NCI-H187 treated with DMSO at 0.1 percent for 48 hours (cell line): ENCODE measurements around the gene CYSRT1.

Experiments
- DNase-seq: peaks from one replicate; lab custom pipeline; 2025; lab: John Stamatoyannopoulos, UW

CYSRT1 gene, protein sequence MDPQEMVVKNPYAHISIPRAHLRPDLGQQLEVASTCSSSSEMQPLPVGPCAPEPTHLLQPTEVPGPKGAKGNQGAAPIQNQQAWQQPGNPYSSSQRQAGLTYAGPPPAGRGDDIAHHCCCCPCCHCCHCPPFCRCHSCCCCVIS

DNA sequence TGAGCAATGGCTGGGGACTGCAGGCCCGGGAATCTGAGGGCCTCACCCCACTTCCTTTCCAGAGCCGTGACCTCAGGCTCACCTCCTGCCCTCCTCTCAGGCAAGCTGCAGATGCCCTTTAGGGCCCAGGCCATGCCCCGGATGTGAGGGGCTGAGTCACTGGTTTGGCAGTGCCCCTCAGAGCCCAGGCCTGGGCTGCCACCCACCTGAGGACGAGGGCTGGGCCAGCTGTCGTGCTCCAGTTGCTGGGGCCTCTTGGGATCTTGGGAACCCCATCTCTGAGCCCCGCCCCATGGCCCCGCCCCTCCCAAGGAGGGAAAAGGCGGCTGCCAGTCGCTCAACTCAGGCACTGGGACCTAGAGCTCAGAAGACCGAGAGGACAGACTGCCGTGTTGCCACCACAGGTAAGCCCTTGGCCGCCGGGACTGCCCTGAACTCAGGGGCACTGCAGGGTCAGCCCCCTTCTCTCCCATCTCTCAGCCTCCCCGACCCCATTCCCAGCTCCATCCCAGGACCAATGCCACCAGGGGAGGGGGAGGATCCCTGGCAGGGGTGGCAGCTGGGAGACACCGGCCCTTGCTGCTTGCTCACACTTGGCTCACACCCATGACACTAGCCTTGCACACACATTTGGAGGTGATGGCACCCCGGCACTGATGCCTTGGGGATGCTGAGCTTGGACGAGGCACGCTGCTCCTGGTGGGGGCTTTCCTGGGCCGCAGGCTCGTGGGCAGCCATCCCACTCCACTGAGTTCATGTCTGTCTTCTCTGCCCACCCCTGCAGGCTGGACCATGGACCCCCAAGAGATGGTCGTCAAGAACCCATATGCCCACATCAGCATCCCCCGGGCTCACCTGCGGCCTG is at the start of gene CYSRT1:
TSS of gene CYSRT1 (plus strand) at position 345 of the 865 bp plus-strand sequence. CDS start at position 793, 448 bp downstream.
- DNase-seq = no peak

- DNase-seq = no peak
Measured at GRCh38 chr9:137175345-137175961, 49.5 kb upstream of the CYSRT1 start.

DNA sequence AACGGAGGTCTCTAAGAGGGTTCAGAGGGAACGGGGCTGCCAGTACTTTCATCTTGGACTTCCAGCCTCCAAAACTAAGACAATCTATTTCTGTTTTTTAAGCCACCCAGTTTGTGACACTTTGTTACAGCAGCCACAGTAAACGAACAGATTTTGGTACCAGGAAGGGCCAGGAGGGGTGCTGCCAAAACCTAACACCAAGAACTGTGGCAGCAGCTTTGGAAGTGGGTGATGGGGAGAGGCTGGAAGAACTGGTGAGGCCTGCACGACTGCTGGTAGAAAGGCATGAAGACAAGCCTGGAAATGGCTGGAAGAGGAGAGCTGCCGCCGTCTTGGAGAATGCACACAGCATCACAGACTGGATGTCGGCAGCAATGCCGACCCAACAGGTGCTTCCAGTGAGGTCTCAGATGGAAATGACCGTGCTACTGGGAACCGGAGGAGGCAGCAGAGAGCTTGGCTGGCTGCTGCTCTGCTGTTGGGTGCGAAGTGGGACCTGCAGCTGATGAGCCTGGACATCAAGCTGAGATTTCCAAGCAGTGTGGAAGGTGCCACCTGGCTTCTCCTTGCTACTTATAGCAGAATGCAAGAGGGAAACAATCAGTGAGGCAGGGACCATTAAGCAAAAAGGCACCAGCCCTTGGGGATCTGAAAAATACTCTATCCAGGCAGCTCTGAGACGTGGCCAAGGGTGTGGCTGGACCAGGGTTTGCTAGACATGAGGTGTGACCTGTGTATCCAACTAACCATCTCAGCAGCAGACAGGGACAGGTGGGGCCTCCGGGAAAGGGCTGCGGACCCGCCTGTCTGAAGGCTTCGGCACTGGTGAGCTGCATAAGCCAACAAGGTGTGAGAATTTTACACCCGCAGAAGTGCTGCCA is 48.4 kb upstream of the CYSRT1 start:
- DNase-seq = no peak

DNA sequence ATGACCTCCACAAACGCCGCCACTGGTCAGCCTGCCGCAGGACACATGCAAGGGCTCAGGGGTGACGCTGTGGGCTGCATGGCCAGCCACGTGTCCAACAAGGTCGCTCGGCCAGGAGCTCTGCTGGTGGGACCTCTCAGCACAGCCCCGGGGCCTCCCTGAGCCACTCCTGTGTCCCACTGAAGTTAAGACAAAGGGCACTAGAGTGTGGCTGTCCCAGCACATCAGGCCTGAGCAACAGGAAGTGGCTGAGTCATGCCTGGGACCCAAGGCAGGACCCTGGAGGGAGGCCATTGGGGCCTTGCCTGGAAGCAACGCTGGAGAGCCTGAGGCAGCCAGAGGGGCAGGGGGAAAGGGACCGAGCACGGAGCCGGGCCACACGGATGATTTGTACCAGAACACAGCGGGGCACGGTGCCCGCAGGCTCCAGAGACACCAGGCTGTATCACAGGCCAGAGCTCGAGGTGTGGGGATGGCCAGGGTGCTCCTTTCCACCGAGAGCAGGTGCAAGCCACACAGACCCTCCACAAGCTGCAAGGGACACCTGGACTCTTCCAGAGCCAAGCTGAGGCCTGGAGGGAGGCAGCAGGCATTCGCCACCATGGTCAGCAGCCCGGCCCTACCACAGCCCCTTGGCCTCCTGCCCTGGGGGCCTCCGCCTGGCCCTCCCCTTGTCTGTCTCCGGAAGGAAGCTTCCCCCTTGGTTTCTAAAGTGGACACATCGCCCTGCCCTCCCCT is 46.6 kb upstream of the CYSRT1 start:
- no peak for DNase-seq

GRCh38 chr9:137178939-137179630 is 45.9 kb upstream of the CYSRT1 start:
- no peak for DNase-seq

DNA sequence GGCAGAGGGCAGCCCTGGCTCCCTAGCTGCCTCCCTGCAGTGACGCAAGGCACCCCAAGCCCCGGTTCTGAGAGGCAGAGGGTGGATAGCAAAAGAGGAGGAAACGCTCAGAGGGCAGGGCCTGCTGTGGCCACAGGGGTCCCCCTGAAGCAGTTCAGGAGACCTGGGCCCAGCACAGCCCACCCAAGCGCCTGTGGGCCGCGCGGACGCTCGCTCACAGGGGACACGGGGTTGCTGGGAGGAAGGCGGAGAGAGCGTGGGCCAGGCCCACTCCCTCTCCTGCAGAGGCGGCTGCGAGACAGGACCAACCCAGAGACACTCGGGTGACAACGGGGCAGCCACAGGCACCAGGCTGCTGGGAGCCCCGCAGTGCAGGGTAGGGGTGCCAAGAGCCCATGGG is 45.2 kb upstream of the CYSRT1 start:
- no peak for DNase-seq

DNA sequence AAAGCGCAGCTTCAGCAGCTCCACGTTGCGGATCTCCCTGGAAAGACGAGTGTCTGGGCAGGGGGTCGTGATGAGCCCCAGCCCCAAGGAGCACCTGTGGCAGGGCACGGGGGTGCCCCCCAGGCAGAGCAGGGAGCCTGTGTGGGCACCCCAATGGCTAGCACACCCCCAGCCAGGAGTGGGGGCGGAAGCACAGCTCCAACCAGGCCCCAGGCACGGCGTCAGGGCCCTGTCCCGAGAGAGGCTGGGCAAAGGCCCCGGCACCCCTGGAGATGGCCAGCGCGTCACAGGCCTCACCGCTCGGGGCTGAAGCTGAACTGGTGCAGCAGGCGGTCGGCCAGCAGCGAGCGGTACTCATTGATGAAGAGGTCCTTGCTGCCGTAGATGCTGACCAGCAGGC is 44.5 kb upstream of the CYSRT1 start:
- DNase-seq = no peak

DNA sequence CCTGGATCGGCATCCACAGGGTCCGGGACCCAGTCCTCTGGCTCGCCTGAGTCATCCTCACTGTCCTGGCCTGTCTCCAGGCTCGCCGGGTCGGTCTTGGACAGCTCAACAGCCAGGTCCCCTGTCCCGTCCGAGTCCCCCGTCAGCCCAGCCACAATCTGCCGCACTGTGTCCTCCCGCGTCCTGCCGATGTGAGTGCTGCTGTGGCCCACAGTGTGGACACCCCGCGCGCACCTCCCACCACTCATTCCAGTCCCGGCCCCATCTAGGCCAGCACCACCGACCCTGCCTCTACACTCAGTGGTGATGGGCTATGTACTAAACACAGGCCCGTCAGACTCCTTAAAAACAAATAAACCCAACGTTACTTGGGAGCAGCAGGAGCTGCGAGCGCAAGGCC is 43.3 kb upstream of the CYSRT1 start:
- no peak for DNase-seq

DNA sequence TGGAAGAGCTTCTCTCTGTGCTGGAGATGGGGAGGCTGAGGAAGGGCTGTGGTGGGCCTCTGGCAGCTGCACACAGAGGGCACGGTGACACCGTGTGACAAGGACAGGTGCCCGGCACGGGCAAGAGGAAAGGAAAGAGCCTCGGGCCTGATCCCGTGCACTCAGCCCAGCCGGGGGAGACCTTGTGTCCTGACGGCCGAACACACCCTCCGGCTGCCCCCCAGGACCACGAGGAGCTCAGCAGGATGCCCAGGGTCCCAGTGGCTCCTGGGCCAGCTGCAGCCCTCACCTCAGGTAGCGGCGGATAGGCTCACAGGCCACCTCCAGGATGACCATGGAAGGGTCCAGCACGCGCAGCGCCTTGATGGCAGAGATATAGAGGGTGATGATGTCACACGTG is 42.1 kb upstream of the CYSRT1 start:
- no peak for DNase-seq

- no peak for DNase-seq
Measured at GRCh38 chr9:137183980-137184595, 40.9 kb upstream of the CYSRT1 start.

DNA sequence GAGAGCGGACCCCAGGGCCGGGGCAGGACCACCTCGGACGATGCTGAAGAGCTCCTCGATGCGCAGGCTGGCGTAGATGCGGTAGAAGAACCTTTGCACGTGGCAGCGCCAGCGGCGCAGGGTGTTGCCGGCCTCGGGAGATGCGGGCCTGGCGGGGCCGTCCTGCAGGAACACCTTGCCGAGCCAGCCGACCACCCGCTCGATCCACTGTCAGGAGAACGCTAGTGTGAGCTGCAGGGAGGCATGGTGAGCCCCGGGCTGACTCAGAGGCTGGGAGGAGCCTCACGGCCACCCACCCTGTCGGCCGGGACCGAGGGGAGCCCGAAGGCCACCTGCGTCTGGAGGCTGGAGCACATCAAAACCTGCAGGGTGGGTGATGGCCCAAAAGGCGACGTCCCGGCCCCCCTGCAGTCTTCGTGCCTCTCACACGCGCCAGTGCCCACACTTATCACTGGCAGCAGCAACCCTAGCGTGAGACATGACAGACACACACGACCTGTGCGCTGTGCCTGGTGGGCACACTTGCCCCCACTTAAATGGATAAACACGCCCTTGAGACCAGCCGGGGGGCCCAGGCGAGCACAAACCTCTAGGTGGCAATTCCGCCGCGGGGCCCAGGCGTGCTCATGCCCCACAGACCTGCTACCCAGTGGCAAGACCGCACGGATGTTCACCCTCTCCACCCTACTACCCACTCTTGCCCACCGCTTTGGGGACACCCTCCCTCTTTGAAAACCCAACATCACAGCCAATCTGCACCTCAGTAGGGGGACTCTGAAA is 39.9 kb upstream of the CYSRT1 start:
- no peak for DNase-seq

- DNase-seq = no peak
Measured at GRCh38 chr9:137185921-137186320, 39.1 kb upstream of the CYSRT1 start.

DNA sequence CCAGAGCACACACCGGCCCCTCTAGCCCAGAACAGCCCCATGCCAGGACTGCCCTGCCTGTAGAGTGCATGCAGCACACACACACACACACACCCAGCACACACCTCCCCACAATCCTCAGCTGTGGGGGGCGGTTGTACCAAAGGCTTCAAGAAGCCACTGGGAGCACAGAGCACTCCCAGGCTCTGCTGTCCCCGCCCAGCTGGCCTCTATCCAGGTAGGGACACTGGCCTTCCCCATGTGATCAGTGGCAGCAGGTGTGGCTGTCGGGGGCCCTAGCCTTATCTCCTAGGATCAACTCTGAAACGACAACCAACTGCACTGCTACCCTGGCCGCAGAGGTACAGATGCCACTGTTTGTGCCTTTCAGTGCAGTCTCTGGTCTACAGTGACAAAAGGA is 38.6 kb upstream of the CYSRT1 start:
- DNase-seq = no peak

DNA sequence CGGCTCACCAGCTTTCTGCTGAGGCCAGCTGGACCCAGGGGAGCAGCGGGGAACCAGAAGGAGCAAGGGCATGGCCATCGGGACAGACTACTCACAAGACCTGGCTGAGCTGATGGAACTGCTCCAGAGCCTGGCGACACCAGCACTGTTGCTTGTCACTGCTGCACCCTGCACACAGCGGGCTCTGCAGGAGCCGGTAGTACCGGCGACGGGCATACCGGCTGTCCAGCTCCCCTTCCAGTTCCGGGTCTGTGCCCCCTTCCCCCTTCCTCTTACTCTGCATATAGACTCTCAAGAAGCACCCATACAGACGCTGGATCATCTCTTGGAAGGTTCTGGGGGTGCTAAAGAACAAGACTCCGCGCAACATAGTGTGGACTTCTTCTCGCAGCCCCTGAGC is 37.6 kb upstream of the CYSRT1 start:
- DNase-seq = no peak

DNA sequence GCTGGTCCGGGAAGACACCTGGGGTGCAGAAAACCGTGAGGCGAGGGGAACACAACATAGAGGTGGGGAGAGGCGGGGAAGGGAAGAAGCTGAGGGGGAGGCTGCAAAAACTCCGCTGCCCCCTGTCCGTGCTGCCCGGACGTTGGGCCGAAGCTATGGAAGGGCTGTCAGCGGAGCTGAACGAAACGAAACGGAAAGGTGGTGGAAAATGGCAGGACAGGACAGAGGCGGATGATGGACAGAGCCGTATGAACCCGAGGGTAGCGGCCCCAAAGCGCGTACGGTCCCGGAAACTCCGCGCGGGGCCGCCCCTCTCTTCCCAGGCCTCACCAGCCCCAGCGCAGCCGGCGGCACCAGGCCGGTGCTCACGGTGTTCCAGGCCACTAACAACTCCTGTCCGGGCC is 36.9 kb upstream of the CYSRT1 start:
- no peak for DNase-seq

DNA sequence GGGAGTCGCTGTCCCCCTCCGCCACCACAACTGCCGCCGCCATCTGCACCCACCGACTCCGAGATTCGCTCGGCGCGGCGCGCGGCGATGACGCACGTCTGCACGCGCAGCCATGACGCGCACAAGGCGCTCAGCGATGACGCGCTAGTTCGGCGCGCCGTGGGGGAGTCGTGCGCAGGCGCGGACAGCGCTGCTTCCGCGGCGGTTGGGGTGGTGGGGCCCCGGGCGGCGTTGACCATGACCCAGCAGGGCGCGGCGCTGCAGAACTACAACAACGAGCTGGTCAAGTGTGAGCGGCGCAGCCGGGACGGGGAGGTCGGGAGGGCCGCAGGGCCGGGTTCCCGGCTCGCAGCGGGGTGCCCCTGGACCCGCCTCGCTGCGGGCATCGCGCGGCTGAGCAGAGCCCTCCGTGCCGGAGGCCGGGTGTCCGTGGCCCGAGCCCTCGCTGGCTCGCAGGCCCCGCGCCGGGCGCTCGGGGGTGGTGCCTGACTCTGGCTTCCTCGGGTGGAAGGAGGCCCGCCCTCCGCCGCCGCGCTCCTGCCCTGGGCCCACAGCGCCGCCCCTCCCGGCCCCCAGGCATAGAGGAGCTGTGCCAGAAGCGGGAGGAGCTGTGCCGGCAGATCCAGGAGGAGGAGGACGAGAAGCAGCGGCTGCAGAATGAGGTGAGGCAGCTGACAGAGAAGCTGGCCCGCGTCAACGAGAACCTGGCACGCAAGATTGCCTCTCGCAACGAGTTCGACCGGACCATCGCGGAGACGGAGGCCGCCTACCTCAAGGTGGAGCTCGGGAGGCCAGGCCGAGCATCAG is 36.3 kb upstream of the CYSRT1 start, which contains the start of the genes ANAPC2 and SSNA1:
TSS of gene ANAPC2 (minus strand) at position 71 of the 807 bp plus-strand sequence. CDS start at position 43, 28 bp downstream.
TSS of gene SSNA1 (plus strand) at position 187 of the 807 bp plus-strand sequence. CDS start at position 238, 51 bp downstream.
- no peak for DNase-seq

- no peak for DNase-seq
Measured at GRCh38 chr9:137189297-137190295, 35.4 kb upstream of the CYSRT1 start.
